Lung (tissue), 12 donors: Measurements from ENCODE around the gene DOCK7. TPM values are rescaled to one million over a fixed set of nuclear protein-coding genes. Genes with fewer than 3 reads are reported as not detected.

Source experiments
- ATAC-seq: fragments of 200-7000 bp; cut with Tn5 transposase; one replicate; pipeline ENCODE4 v1.9.1; 2020; ENCODE audit warnings: moderate number of reproducible peaks; ENCODE audit not compliant: insufficient read depth, low FRiP score
- DNase-seq, 3 donors: peaks; one replicate each; pipeline ENCODE4 v3.0.0-alpha.2; 2013 to 2017
- H3K27ac ChIP-seq, 2 donors: one replicate each; pipeline ENCODE4 v1.5.1; 2013; ENCODE audit warnings: mild to moderate bottlenecking in 2 of 2, moderate library complexity in 2 of 2, control low read depth in 1 of 2, inconsistent platforms in 1 of 2, low read depth in 1 of 2, low read length in 1 of 2
- H3K27me3 ChIP-seq, 3 donors: one replicate each; pipeline ENCODE4 v1.5.1; 2013; ENCODE audit warnings: low read length in 2 of 3; ENCODE audit not compliant: control insufficient read depth in 3 of 3, insufficient read depth in 3 of 3
- H3K36me3 ChIP-seq, 4 donors: one replicate each; pipeline ENCODE4 v1.5.1; 2013; ENCODE audit warnings: low read length in 4 of 4, mild to moderate bottlenecking in 1 of 4, moderate library complexity in 1 of 4; ENCODE audit not compliant: control insufficient read depth in 4 of 4, insufficient read depth in 4 of 4
- H3K4me1 ChIP-seq, 5 donors: one replicate each; pipeline ENCODE4 v1.5.1; 2013; ENCODE audit warnings: low read length in 5 of 5, mild to moderate bottlenecking in 2 of 5, moderate library complexity in 1 of 5; ENCODE audit not compliant: control insufficient read depth in 5 of 5, insufficient read depth in 5 of 5
- H3K4me3 ChIP-seq: one replicate; pipeline ENCODE4 v1.5.1; 2013; ENCODE audit warnings: mild to moderate bottlenecking, control low read depth, moderate library complexity
- H3K9ac ChIP-seq, 2 donors: one replicate each; pipeline ENCODE4 v1.5.1; 2013; ENCODE audit warnings: low read length in 2 of 2, control low read depth in 1 of 2; ENCODE audit not compliant: insufficient read depth in 1 of 2
- H3K9me3 ChIP-seq, 4 donors: one replicate each; pipeline ENCODE4 v1.5.1; 2013; ENCODE audit warnings: low read length in 3 of 4, mild to moderate bottlenecking in 1 of 4, moderate library complexity in 1 of 4; ENCODE audit not compliant: control insufficient read depth in 4 of 4, insufficient read depth in 3 of 4
- CTCF ChIP-seq: IDR thresholded peaks from 2 replicates; pipeline ENCODE4 v1.5.1; 2012; ENCODE audit warnings: mild to moderate bottlenecking; ENCODE audit errors: control extremely low read depth, extremely low read depth
- WGBS, 2 donors: extraction: QIAGEN DNeasy Blood & Tissue Kit; methylation state at CpG; one replicate each; pipeline ENCODE4 v1.1.7; 2013; 5-methylcytosine and 5-hydroxymethylcytosine counted together
- polyA plus RNA-seq, 2 donors: library from polyadenylated mRNA; stranded (reverse); fragments of 200-250 nt; gene quantifications; one replicate each; pipeline ENCODE4 v1.2.1, GENCODE V29; 2013
- total RNA-seq, 2 donors: library from RNA; depleted of rRNA in 1 of 2; stranded (reverse); fragments of >200 nt in 1 of 2; gene quantifications; one replicate each; pipeline ENCODE4 v1.2.1, GENCODE V29; 2014 to 2021
- donor health status: control.
- donor health status: control.
- donor health status: Bipolar disorder and iron deficiency.
- donor health status: healthy.
- donor health status: DM: yes; HTN: yes; CAD: no.

Gene DOCK7
- total and polyA plus RNA-seq, 4 donors = 3.4 to 111 (median 20.2) TPM

- 76 to 91% methylated on average over 4 of the region's 4 CpGs for WGBS, 2 donors
Observed at GRCh38 chr1:62513013-62513412, 175.2 kb downstream of the DOCK7 start.

GRCh38 chr1:62509028-62509427 lies 179.2 kb downstream of the DOCK7 start:
- WGBS, 2 donors = 90 to 97% methylated on average over 1 of the region's 1 CpG
- peaks cover 0 to 3% (median 0%) of the 10 kb centered on the region in 5 donors for H3K4me1 ChIP-seq

More at GRCh38 chr1:62513013-62513412, 175.2 kb downstream of the DOCK7 start:
- no peak for DNase-seq
- no peaks in the 10 kb centered on the region for H3K9me3 ChIP-seq
- no peak overlapping the region for H3K27ac ChIP-seq
- ATAC-seq = no peak
- H3K27me3 ChIP-seq = no peaks in the 10 kb centered on the region
- H3K36me3 ChIP-seq = peaks cover 3 to 15% (median 6%) of the 10 kb centered on the region in 4 donors
- no peak overlapping the region for H3K9ac ChIP-seq
- H3K4me3 ChIP-seq = no peak overlapping the region
- H3K4me1 ChIP-seq = peaks cover 0 to 1% (median 0%) of the 10 kb centered on the region in 5 donors
- no peak for TF ChIP-seq CTCF

GRCh38 chr1:62508187-62508758 lies 179.9 kb downstream of the DOCK7 start:
- H3K9me3 ChIP-seq = no peaks in the 10 kb centered on the region
- H3K27me3 ChIP-seq = no peaks in the 10 kb centered on the region
- ATAC-seq (no peak), DNase-seq (peak; percentile 16 to 87 (median 81))
- H3K9ac ChIP-seq = no peak overlapping the region
- peak; percentile 46 for TF ChIP-seq CTCF
- H3K27ac ChIP-seq = no peak overlapping the region
- peaks cover 0 to 3% (median 0%) of the 10 kb centered on the region in 5 donors for H3K4me1 ChIP-seq
- no peak overlapping the region for H3K4me3 ChIP-seq
- WGBS, 2 donors = 74 to 88% methylated on average over 1 of the region's 1 CpG
- peaks cover 3 to 15% (median 7%) of the 10 kb centered on the region in 4 donors for H3K36me3 ChIP-seq

More at GRCh38 chr1:62509028-62509427, 179.2 kb downstream of the DOCK7 start:
- H3K9me3 ChIP-seq = no peaks in the 10 kb centered on the region
- H3K36me3 ChIP-seq = peaks cover 3 to 18% (median 6%) of the 10 kb centered on the region in 4 donors
- no peak overlapping the region for H3K9ac ChIP-seq
- DNase-seq (no peak), ATAC-seq (no peak)
- H3K27ac ChIP-seq = no peak overlapping the region
- no peak for TF ChIP-seq CTCF
- no peak overlapping the region for H3K4me3 ChIP-seq
- H3K27me3 ChIP-seq = no peaks in the 10 kb centered on the region

DNA sequence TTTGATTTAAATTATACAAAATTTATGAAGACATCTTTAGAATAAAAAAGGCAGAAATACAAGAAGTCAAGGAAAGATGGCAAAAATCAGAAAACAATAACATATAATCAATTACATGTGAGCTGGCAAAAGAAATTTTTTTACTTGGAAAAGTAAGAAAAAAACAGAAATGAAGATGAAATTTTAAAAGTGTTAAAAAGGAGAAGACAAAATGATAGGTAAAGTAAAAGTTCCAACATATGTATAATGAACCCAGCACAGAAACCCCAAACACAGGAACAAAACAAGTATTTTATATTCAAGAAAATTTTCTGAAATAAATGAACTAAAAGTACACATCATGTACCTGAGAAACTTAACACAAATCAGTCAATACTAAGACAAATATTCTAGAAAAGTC lies 188.0 kb downstream of the DOCK7 start:
- H3K27ac ChIP-seq = no peak overlapping the region
- ATAC-seq = no peak
- no peak for TF ChIP-seq CTCF

More for the DNA sequence above, 188.0 kb downstream of the DOCK7 start:
- no peaks in the 10 kb centered on the region for H3K9me3 ChIP-seq
- no peak for DNase-seq
- no peak overlapping the region for H3K4me3 ChIP-seq
- H3K36me3 ChIP-seq = peaks cover 0 to 5% (median under 1%) of the 10 kb centered on the region in 4 donors
- no peaks in the 10 kb centered on the region for H3K27me3 ChIP-seq
- no peaks in the 10 kb centered on the region for H3K4me1 ChIP-seq
- H3K9ac ChIP-seq = no peak overlapping the region
